IMR-90 (cell line): ENCODE measurements around the gene FEV. TPM values are rescaled to one million over a fixed set of nuclear protein-coding genes. Genes with fewer than 3 reads are reported as not detected.

Experiments used
- ATAC-seq: fragments of 200-7000 bp; cut with Tn5 transposase; 2 replicates; pipeline ENCODE4 v1.9.1; 2020; ENCODE audit warnings: low read depth, mild to moderate bottlenecking, moderate library complexity
- BruUV-seq: library from RNA; stranded (reverse); fragments of 400-500 nt; replicated peaks from 2 replicates; lab custom pipeline; 2021; lab: Mats Ljungman, UMichigan
- CTCF ChIA-PET: fragments of 300-600 bp; formaldehyde crosslinking; extraction: SDS; loops from one replicate; lab custom pipeline; 2021; ENCODE audit warnings: antibody characterized with exemption; lab: Yijun Ruan, JAX
- POLR2A ChIA-PET: fragments of 300-600 bp; sonication (Branson Sonifier 250); formaldehyde crosslinking; loops from one replicate; lab custom pipeline; 2022; ENCODE audit warnings: antibody characterized with exemption; ENCODE audit not compliant: unreplicated experiment; lab: Charles Lee
- DNase-seq: peaks from one replicate; pipeline ENCODE4 v3.0.0; 2013
- H2AFZ ChIP-seq: replicated peaks from 2 replicates; pipeline ENCODE3; 2013; ENCODE audit warnings: low read length, mild to moderate bottlenecking; ENCODE audit not compliant: poor library complexity
- H2AK5ac ChIP-seq: 2 replicates; pipeline ENCODE4 v1.6.1; 2013; ENCODE audit warnings: low read depth, low read length, inconsistent platforms
- H2AK9ac ChIP-seq: replicated peaks from 2 replicates; pipeline ENCODE3; 2013; ENCODE audit warnings: mild to moderate bottlenecking, low read depth, low read length, moderate library complexity; ENCODE audit not compliant: poor library complexity
- H2BK120ac ChIP-seq: 2 replicates; pipeline ENCODE4 v1.6.1; 2013; ENCODE audit warnings: low read depth, low read length, inconsistent platforms
- H2BK15ac ChIP-seq: 3 replicates; pipeline ENCODE4 v1.6.1; 2013; ENCODE audit warnings: low read depth, low read length, inconsistent platforms
- H2BK20ac ChIP-seq: 2 replicates; pipeline ENCODE4 v1.6.1; 2013; ENCODE audit warnings: low read depth, mild to moderate bottlenecking, inconsistent platforms, low read length, moderate library complexity
- H2BK5ac ChIP-seq: 2 replicates; pipeline ENCODE4 v1.6.1; 2013; ENCODE audit warnings: mild to moderate bottlenecking, low read depth, low read length, inconsistent platforms; ENCODE audit not compliant: poor library complexity, severe bottlenecking
- H3K14ac ChIP-seq: replicated peaks from 2 replicates; pipeline ENCODE4 v1.6.1; 2013; ENCODE audit warnings: low read depth, low read length, inconsistent platforms
- H3K18ac ChIP-seq: 2 replicates; pipeline ENCODE4 v1.6.1; 2013; ENCODE audit warnings: low read depth, low read length, control low read depth
- H3K23ac ChIP-seq: 2 replicates; pipeline ENCODE4 v1.6.1; 2013; ENCODE audit warnings: low read depth, low read length, inconsistent platforms
- H3K27ac ChIP-seq: 2 replicates; pipeline ENCODE4 v1.5.1; 2013; ENCODE audit warnings: mild to moderate bottlenecking, control low read depth, low read length; ENCODE audit not compliant: insufficient read depth
- H3K27me3 ChIP-seq: 2 replicates; pipeline ENCODE4 v1.6.1; 2013; ENCODE audit warnings: low read length; ENCODE audit not compliant: control insufficient read depth, insufficient read depth
- H3K36me3 ChIP-seq: 2 replicates; pipeline ENCODE4 v1.6.1; 2013; ENCODE audit warnings: low read length, mixed read lengths; ENCODE audit not compliant: control insufficient read depth, insufficient read depth
- H3K4ac ChIP-seq: 2 replicates; pipeline ENCODE4 v1.6.1; 2013; ENCODE audit warnings: low read depth, low read length, inconsistent platforms
- H3K4me1 ChIP-seq: 2 replicates; pipeline ENCODE4 v1.6.1; 2013; ENCODE audit warnings: low read length, mixed read lengths; ENCODE audit not compliant: control insufficient read depth, insufficient read depth
- H3K4me2 ChIP-seq: 2 replicates; pipeline ENCODE4 v1.6.1; 2013; ENCODE audit warnings: low read depth, mild to moderate bottlenecking, control low read depth, low read length, moderate library complexity
- H3K4me3 ChIP-seq: 2 replicates; pipeline ENCODE4 v1.5.1; 2013; ENCODE audit warnings: low read depth, mild to moderate bottlenecking, control low read depth, low read length, moderate library complexity; ENCODE audit not compliant: insufficient read depth
- H3K56ac ChIP-seq: 2 replicates; pipeline ENCODE4 v1.6.1; 2013; ENCODE audit warnings: low read length, inconsistent platforms; ENCODE audit not compliant: insufficient read depth; ENCODE audit errors: extremely low read depth
- H3K79me1 ChIP-seq, 2 experiments: 2 replicates each; pipeline ENCODE4 v1.6.1; 2013; ENCODE audit warnings: low read length in 2 of 2, inconsistent platforms in 1 of 2, low read depth in 1 of 2
- H3K9ac ChIP-seq: 2 replicates; pipeline ENCODE4 v1.6.1; 2013; ENCODE audit warnings: low read depth, low read length, control low read depth
- H3K9me1 ChIP-seq: 2 replicates; pipeline ENCODE4 v1.6.1; 2013; ENCODE audit warnings: low read length, inconsistent platforms; ENCODE audit not compliant: insufficient read depth
- H3K9me3 ChIP-seq: 2 replicates; pipeline ENCODE4 v1.6.1; 2013; ENCODE audit warnings: low read length; ENCODE audit not compliant: control insufficient read depth, insufficient read depth
- H4K20me1 ChIP-seq: 2 replicates; pipeline ENCODE4 v1.6.1; 2013; ENCODE audit warnings: low read length, inconsistent platforms; ENCODE audit not compliant: insufficient read depth
- H4K5ac ChIP-seq: 2 replicates; pipeline ENCODE4 v1.6.1; 2013; ENCODE audit warnings: mild to moderate bottlenecking, low read depth, low read length, control low read depth
- H4K8ac ChIP-seq, 2 experiments: 2 replicates each; pipeline ENCODE4 v1.6.1; 2013; ENCODE audit warnings: low read depth in 2 of 2, low read length in 2 of 2, control low read depth in 1 of 2, inconsistent platforms in 1 of 2
- H4K91ac ChIP-seq: 2 replicates; pipeline ENCODE4 v1.6.1; 2013; ENCODE audit warnings: low read depth, low read length, inconsistent platforms; ENCODE audit not compliant: insufficient read depth
- BHLHE40 ChIP-seq: fragments of 150-350 bp; IDR thresholded peaks from 2 replicates; pipeline ENCODE4 v1.6.1; 2016; ENCODE audit warnings: mild to moderate bottlenecking, low read depth, low read length
- CEBPB ChIP-seq: IDR thresholded peaks from 2 replicates; pipeline ENCODE4 v1.6.1; 2012; ENCODE audit warnings: low read depth, low read length, improper control_type of control experiment
- CHD1 ChIP-seq: IDR thresholded peaks from 2 replicates; pipeline ENCODE4 v1.6.1; 2012; ENCODE audit warnings: low read depth, low read length, improper control_type of control experiment
- FOS ChIP-seq: fragments of 150-350 bp; IDR thresholded peaks from 2 replicates; pipeline ENCODE4 v1.6.1; 2016; ENCODE audit warnings: low read depth, low read length
- MAFK ChIP-seq: IDR thresholded peaks from 2 replicates; pipeline ENCODE4 v1.6.1; 2012; ENCODE audit warnings: low read depth, low read length, improper control_type of control experiment
- MAZ ChIP-seq: IDR thresholded peaks from 2 replicates; pipeline ENCODE4 v1.6.1; 2012; ENCODE audit warnings: low read depth, mild to moderate bottlenecking, low read length, improper control_type of control experiment, moderate library complexity, borderline replicate concordance
- MXI1 ChIP-seq: IDR thresholded peaks from 2 replicates; pipeline ENCODE4 v1.6.1; 2012; ENCODE audit warnings: low read depth, mild to moderate bottlenecking, low read length, moderate library complexity, borderline replicate concordance
- NFE2L2 ChIP-seq: fragments of 150-350 bp; IDR thresholded peaks from 2 replicates; pipeline ENCODE4 v1.6.1; 2016; ENCODE audit warnings: low read depth, mild to moderate bottlenecking, low read length
- POLR2A ChIP-seq: IDR thresholded peaks from 2 replicates; pipeline ENCODE4 v1.6.1; 2012; ENCODE audit warnings: mild to moderate bottlenecking, low read depth, low read length
- RAD21 ChIP-seq: IDR thresholded peaks from 2 replicates; pipeline ENCODE4 v1.6.1; 2012; ENCODE audit warnings: low read length, improper control_type of control experiment
- RCOR1 ChIP-seq: IDR thresholded peaks from 2 replicates; pipeline ENCODE4 v1.6.1; 2012; ENCODE audit warnings: mild to moderate bottlenecking, low read length, improper control_type of control experiment; ENCODE audit not compliant: insufficient replicate concordance
- RFX5 ChIP-seq: IDR thresholded peaks from 2 replicates; pipeline ENCODE4 v1.8.0; 2012; ENCODE audit warnings: low read depth, mild to moderate bottlenecking, low read length, moderate library complexity
- SMC3 ChIP-seq: fragments of 150-350 bp; IDR thresholded peaks from 2 replicates; pipeline ENCODE4 v1.6.1; 2016; ENCODE audit warnings: low read depth, mild to moderate bottlenecking, antibody characterized with exemption, low read length, moderate library complexity
- WGBS, 2 experiments: methylation state at CpG; one replicate each; pipeline versions ENCODE4 v1.1.5 to v1.1.7; 2013; ENCODE audit warnings: missing lambda C conversion rate in 2 of 2; ENCODE audit not compliant: insufficient read length in 1 of 2; ENCODE audit errors: extremely low coverage in 2 of 2; 5-methylcytosine and 5-hydroxymethylcytosine counted together
- dilution Hi-C: fragments of 300-500 bp; cut with HindIII; formaldehyde crosslinking; loops from one replicate; pipeline ENCODE4 v1.14.3; 2018; ENCODE audit warnings: low sequenced_read_pairs; ENCODE audit not compliant: unreplicated experiment
- in situ Hi-C: fragments of 300-500 bp; cut with MboI; formaldehyde crosslinking; loops from 3 replicates; pipeline ENCODE4 v1.14.3; 2019; ENCODE audit warnings: low sequenced_read_pairs, inconsistent platforms, mixed read lengths
- intact Hi-C: fragments of 100-400 bp; cut with micrococcal nuclease; formaldehyde crosslinking; loops from 2 replicates; pipeline ENCODE4 v1.10.0; 2022
- polyA plus RNA-seq, 3 experiments: library from polyadenylated mRNA; depleted of rRNA; stranded (reverse); fragments of >200 nt; gene quantifications; 2 replicates each; pipeline ENCODE4 v1.2.3, GENCODE V29; 2012; ENCODE audit warnings: low replicate concordance in 1 of 3
- total RNA-seq: library from RNA; depleted of rRNA; stranded (reverse); fragments of >200 nt; gene quantifications from 2 replicates; pipeline ENCODE4 v1.2.3, GENCODE V29; 2012
- TF ChIP-seq, protein P1 (sequence below): conservative IDR thresholded peaks from 2 replicates; pipeline ENCODE4 v1.5.1; 2012; ENCODE audit warnings: mild to moderate bottlenecking, low read depth, low read length, improper control_type of control experiment
- TF ChIP-seq, protein P2 (sequence below): fragments of 150-350 bp; IDR thresholded peaks from 2 replicates; pipeline ENCODE4 v1.6.1; 2016; ENCODE audit warnings: low read depth, mild to moderate bottlenecking, low read length, moderate library complexity, borderline replicate concordance

FEV gene
- total and polyA plus RNA-seq, 2 of the 4 experiments (the other 2 are of a cell fraction), result not detected

GRCh38 chr2:219022041-219022440 is 37.1 kb upstream of the FEV start:
- H3K14ac ChIP-seq, result no peak overlapping the region
- no TSS peak for BruUV-seq
- H3K4me3 ChIP-seq, result no peak overlapping the region
- H3K27me3 ChIP-seq, result peaks cover 84% of the 10 kb centered on the region
- POLR2A ChIA-PET, result no interaction called here
- H3K9ac ChIP-seq, result no peak overlapping the region
- no peak for TF ChIP-seq CHD1
- no peak for TF ChIP-seq RCOR1
- no peak for TF ChIP-seq BHLHE40
- no peak for TF ChIP-seq MXI1
- TF ChIP-seq MAFK, result no peak
- TF ChIP-seq RAD21, result no peak
- TF ChIP-seq MAZ, result no peak
- no peak for TF ChIP-seq POLR2A
- TF ChIP-seq, protein P1, sequence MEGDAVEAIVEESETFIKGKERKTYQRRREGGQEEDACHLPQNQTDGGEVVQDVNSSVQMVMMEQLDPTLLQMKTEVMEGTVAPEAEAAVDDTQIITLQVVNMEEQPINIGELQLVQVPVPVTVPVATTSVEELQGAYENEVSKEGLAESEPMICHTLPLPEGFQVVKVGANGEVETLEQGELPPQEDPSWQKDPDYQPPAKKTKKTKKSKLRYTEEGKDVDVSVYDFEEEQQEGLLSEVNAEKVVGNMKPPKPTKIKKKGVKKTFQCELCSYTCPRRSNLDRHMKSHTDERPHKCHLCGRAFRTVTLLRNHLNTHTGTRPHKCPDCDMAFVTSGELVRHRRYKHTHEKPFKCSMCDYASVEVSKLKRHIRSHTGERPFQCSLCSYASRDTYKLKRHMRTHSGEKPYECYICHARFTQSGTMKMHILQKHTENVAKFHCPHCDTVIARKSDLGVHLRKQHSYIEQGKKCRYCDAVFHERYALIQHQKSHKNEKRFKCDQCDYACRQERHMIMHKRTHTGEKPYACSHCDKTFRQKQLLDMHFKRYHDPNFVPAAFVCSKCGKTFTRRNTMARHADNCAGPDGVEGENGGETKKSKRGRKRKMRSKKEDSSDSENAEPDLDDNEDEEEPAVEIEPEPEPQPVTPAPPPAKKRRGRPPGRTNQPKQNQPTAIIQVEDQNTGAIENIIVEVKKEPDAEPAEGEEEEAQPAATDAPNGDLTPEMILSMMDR, result no peak
- no peak for TF ChIP-seq NFE2L2
- TF ChIP-seq, protein P2, sequence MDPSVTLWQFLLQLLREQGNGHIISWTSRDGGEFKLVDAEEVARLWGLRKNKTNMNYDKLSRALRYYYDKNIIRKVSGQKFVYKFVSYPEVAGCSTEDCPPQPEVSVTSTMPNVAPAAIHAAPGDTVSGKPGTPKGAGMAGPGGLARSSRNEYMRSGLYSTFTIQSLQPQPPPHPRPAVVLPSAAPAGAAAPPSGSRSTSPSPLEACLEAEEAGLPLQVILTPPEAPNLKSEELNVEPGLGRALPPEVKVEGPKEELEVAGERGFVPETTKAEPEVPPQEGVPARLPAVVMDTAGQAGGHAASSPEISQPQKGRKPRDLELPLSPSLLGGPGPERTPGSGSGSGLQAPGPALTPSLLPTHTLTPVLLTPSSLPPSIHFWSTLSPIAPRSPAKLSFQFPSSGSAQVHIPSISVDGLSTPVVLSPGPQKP, result no peak
- no peak for TF ChIP-seq CEBPB
- TF ChIP-seq SMC3, result no peak
- no peak for TF ChIP-seq RFX5
- TF ChIP-seq FOS, result no peak
- H2BK120ac ChIP-seq, result no peak overlapping the region
- H4K91ac ChIP-seq, result no peak overlapping the region
- CTCF ChIA-PET, result no interaction called here
- no peak for ATAC-seq
- H4K8ac ChIP-seq, result no peak overlapping the region
- dilution Hi-C loops, result no loop called here
- no peak overlapping the region for H2AK9ac ChIP-seq
- H3K27ac ChIP-seq, result no peak overlapping the region
- no peak overlapping the region for H2AFZ ChIP-seq
- H3K56ac ChIP-seq, result no peak overlapping the region
- H3K9me1 ChIP-seq, result no peaks in the 10 kb centered on the region
- DNase-seq, result no peak
- H3K4ac ChIP-seq, result no peak overlapping the region
- no peaks in the 10 kb centered on the region for H3K79me1 ChIP-seq
- no peak overlapping the region for H2BK20ac ChIP-seq
- intact Hi-C loops, result no loop called here
- no peaks in the 10 kb centered on the region for H3K4me1 ChIP-seq
- no peaks in the 10 kb centered on the region for H3K36me3 ChIP-seq
- H3K4me2 ChIP-seq, result no peak overlapping the region
- no peak overlapping the region for H2BK5ac ChIP-seq
- H2BK15ac ChIP-seq, result no peak overlapping the region
- H3K18ac ChIP-seq, result no peak overlapping the region
- no peaks in the 10 kb centered on the region for H4K20me1 ChIP-seq
- no peak overlapping the region for H4K5ac ChIP-seq
- no peak overlapping the region for H2AK5ac ChIP-seq
- H3K9me3 ChIP-seq, result no peaks in the 10 kb centered on the region
- in situ Hi-C loops, result no loop called here
- no peak overlapping the region for H3K23ac ChIP-seq
- WGBS, 2 experiments, result 80% methylated on average over 1 of the region's 12 CpGs; no CpG with 5 or more reads in 1 of the 2 experiments
